Activated CD8-positive, alpha-beta memory T cell treated with anti-CD3 and anti-CD28 coated beads for 36 hours (primary cell): Measurements from ENCODE around the gene ANGPTL5. TPM values are rescaled to one million over a fixed set of nuclear protein-coding genes. Genes with fewer than 3 reads are reported as not detected.
"Not testable (repeated sequence)": the region's sequence is repeated elsewhere in the genome, so short reads cannot be mapped to it uniquely, and the experiment has no call there.

Experiments used
- CTCF ChIA-PET: fragments of 350-600 bp; sonication (Branson Sonifier 250); formaldehyde crosslinking; loops from one replicate; lab custom pipeline; 2021; ENCODE audit warnings: antibody characterized with exemption; lab: Charles Lee
- POLR2A ChIA-PET: fragments of 350-600 bp; sonication (Branson Sonifier 250); formaldehyde crosslinking; loops from one replicate; lab custom pipeline; 2021; ENCODE audit warnings: antibody characterized with exemption; lab: Charles Lee
- total RNA-seq, 2 experiments: library from RNA; stranded (reverse); gene quantifications; one replicate each; pipeline ENCODE4 v1.2.3, GENCODE V29; 2021

The ANGPTL5 gene
- total RNA-seq, 2 experiments from 2014 or later, result not detected

DNA sequence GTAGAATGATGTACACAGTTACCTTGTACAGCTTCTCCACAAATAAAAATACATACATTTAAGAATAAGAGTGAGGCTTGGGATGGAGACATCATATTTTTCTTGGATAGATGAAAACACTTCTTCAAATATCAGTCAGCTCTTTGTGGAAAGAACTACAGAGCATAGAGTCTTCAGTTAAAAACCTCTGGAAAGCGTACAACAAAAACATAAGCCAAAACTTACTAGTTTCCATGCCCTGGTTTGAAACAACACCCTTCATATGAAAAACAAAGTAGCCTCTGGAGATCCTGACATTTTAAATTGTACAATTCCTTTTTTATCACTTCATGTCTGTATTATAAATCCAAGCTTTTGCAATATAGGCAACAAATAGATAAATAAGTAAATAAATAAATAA lies 8.5 kb downstream of the ANGPTL5 start:
- ChIA-PET POLR2A (no interaction called here), CTCF (no interaction called here)

DNA sequence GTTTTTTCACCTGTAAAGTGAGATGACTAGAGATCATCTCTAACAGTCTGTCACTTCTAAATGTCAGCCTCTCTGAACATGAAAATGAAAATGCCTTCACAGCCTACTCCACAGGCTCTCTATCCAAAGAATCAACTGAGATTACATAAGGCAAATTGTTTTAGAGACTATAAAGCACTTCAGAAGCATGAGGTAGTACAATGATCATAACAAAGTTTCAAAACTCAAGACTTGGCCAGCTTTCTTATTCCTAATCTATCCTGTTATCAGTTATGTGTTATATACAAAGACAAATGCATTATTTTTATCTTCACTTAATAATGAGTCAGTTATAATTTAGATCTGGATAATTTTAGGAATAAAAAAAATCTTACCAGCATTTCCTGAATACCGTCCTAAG lies 21.8 kb downstream of the ANGPTL5 start:
- ChIA-PET CTCF (no interaction called here), POLR2A (no interaction called here)

DNA sequence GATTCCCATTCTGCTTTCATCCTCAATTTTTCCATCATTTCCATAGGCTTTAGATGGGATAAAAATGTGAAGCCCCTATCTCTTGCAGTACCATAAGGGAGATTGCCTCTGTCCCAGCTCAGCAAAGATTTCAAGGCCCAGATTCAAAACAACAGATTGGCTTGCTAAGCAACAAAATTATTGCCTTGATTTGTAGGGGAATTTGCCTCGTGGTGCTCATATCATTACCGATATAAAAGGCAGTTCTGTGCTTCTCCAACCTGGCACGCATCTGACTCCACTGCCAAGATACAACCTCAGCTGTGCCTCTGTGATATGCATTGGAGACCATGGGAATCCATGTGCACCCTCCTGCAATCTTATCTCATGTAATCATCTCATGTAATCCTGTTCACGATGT lies 26.6 kb downstream of the ANGPTL5 start:
- ChIA-PET POLR2A (no interaction called here), CTCF (no interaction called here)

DNA sequence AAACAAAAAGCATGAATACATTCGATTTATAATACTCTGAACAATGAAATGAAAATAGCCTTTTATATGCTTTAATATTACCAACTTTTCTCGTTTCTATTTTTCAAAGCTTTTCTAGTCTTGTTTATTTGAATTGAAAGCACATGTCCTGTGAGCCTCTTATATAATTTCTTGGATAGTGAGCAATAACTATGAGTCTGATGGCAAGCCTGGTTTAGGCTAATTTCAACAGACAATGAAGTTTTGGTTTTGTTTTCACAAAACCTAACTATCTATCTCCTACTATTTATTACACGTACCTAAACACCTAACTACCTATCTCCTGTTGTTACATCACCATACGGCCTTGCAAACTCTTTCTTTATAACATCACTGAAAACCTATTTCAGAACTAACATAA lies 30.7 kb downstream of the ANGPTL5 start:
- ChIA-PET CTCF (no interaction called here), POLR2A (no interaction called here)

DNA sequence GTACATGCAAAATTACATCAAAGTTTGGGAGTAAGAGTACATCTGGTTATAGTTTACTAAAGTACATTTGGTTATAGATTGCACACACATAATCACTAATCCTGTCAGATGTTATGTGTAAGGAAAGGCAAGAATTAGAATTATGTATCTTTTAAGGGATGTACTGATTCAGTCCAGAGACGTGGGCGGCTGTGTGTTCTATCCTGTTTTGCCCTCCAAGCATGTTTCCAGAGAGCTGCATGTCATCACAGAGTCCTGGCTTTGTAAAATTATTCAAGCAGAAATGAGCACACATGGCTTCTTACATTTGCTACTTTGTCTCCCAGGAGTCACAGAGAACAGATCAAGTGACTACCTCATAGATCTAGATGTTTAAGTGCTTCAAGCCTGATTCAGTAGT lies 34.7 kb downstream of the ANGPTL5 start:
- ChIA-PET POLR2A (no interaction called here), CTCF (no interaction called here)

DNA sequence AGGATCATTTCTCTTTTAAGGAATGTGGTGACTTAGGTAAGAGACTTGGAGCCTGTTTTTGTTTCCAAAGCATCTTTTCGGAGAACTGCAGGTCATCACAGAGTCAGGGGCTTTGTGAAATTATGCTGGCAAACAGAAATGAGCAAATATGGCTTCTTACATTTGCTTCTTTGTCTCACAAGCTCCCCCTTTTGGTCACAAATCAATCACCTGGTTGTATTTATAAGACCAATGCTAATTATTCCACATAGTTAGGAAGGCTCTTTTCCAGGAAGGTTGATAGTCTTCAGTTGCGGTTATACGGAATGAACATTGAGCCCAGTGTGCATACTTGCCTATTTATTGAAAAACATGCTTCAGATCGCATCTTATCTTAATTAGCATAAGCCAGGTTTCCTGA lies 36.1 kb downstream of the ANGPTL5 start:
- ChIA-PET POLR2A (no interaction called here), CTCF (interaction anchor here (1.4 kb wide), 1 partner anchor 19 kb away, joined by 4 read pairs; no protein-coding TSS in a partner anchor)

DNA sequence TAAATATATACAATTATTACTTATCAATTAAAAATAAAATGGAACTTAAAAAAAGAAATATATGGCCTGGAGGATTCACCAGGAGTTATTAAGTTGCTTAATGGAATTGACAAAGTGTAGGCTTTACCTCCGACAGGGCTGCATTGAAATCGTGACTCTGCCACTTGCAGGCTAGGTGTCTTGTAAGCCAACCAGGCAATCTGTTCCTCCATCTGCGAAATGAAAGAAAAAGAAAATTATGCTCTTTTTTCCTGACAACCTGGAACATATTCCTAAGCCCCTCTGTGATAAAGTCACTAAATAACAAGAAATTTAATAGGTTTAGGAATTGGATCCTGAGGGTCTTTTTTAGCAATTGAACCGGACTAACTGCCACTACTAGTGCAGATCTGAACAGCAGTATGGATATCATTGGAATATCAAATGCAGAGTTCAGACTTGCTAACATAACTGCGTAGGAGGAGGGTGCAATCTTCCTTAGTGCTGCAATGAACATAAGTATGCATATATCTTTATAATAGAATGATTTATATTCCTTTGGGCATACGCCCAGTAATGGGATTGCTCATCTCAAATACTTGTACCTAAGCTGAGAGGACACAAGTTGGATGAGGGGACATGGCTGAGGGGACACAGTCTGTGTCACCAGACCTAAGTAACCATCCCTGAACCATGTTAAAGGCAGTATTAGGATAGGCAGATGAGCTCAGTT lies 44.0 kb downstream of the ANGPTL5 start:
- ChIA-PET POLR2A (no interaction called here), CTCF (no interaction called here)

DNA sequence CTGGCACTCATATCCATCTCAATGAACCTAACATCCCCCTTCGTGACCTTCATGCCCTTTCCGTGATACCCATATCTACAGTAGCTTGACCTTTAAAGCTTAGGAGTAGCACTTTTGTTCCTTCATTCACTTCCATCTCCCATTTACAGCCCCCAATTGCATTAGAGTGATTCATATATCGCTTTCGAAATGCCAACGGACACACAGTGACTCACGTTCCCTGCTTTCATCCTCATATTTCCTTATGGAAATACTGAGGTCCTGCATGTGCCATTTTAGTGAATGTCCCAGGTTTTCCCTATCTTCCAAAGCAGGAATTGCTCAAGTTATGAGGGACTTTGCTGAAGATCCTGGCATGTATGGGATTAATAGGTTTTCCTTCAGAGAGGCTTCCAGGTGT lies 45.8 kb downstream of the ANGPTL5 start:
- CTCF ChIA-PET, result no interaction called here
- POLR2A ChIA-PET, result no interaction called here

DNA sequence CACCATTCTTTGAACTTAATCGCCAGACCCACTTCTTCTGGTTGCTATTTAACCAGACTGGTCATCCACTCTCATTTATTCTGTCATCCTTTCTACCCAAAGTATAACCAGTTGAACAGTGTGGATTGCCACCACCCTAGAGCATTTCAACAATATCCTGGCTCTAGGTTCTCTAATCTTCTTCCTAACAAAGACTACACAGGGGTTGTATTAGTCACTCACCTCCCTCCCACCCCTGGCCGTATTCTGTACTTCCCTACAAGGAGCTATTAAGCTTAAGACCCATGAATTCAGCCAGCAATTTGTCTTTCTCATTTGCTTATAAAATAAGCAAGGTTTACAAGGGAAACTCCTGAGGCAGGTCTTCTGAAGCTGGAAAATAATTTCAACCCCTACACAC lies 48.4 kb downstream of the ANGPTL5 start:
- ChIA-PET POLR2A (no interaction called here), CTCF (no interaction called here)

DNA sequence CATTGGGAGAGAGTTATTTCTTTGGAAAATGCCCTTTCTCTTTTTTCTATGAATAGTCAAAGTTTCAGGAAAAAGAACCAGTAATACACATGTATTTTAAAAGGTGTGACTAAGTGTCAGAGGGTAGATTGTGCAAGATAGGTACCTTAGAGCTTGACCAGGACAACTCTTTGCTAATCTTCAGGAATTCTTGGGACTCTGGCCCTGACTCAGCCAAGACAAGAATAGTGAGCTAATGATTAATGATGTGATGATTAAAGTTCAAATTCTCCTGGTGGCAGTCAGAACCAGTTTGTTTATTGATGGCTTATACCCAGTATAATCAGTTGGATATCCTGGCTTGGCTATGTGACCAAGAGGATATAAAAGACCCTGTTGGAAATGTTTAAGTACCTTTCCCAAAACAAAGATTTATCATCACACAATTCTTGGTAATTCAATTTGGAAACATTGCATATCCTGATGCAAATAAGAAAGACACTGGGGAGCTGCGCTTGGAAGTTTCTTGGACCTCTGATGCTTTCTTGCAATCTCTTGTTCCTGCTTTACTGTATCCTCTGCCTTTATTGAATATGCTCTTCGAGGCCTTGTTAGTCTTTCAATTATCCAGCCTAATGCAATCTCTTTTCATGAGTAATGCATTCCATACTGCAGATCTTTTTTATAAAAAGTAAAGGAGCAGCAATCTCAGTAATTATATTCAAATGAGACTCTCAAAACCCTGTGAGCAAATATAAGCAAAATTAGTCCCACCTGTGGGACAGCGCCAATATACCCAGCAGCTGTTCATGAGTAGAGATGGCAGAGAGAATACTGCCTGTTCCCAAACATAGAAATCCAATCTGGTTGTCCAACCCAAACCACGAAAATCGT lies 49.5 kb downstream of the ANGPTL5 start:
- POLR2A ChIA-PET, result no interaction called here

DNA sequence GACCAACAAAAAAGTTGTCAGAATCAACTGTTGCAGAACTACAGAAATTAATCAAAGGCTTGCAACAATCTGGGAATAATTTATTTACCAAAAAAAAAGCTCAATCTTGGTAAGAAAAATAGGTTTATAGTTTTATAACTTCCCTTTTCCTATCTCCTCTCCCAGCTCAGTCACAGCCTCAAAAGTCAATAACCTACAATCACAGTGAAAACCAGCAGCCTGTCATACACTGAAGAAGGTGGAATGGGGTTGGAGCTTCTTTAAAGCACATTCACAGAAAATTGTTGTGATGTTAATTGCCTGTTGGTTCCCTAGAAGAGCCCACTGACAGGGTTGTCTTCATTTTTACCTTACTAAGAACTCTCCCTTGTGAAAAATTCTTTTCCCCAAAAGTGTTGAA lies 52.2 kb downstream of the ANGPTL5 start:
- CTCF ChIA-PET, result no interaction called here
- POLR2A ChIA-PET, result no interaction called here

More for the DNA sequence above, 49.5 kb downstream of the ANGPTL5 start:
- CTCF ChIA-PET, result no interaction called here

DNA sequence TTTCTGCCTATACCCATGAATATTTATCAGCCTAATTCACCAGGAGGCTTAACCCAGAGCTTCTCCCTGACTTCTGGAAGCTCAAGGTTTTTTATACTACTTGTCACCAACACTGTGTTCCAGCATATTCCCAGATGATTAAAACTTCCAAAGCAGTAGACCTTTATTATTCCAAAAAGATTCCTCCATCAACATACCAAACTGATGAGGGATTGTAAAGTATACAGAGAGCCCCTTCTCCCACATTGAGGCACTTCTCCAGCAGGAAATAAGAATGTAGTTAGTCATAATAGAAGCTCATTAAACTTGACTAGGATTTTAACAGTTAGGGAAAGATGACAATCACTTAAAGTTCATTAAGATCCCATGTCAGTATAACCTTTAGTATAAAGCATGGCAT lies 53.0 kb downstream of the ANGPTL5 start:
- CTCF ChIA-PET, result no interaction called here
- POLR2A ChIA-PET, result no interaction called here

DNA sequence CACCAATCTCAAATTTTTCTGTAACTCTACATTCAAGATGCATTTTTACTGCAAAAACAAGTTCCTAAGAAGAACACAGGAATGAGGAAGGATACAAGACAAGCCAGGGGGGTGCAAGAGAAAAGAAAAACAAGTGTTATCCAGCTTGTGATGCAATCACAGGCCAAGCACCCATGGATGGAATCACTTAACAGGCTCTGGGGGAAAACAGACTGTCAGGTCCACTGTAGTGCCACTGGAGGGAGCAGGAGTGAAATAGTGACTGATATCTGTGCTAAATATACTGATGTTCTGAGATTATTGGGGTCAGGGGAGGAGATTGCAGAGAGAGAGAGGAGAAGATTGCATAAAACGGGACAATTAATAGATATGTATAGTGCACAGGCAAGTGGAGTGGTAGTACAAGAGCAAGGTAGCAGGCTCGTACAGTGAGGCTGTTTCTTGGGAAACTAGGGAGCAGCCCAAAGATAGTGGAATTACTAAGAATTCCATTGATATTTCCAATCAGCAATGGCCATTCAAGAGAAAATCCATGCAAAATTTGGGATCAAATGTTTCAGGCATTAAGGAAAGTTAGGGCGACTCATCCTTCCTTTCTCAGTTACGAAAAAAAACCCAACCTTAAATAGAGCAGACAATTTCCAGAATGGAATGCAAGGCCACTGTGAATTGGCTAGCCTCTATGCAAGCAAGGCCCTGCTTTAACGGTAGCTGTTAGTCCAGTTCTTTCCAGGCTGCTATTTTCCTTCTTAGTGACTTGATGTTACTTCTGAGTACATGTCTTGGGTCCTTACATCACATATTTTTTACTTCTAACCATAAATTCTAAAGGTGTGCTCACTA lies 53.7 kb downstream of the ANGPTL5 start:
- POLR2A ChIA-PET, result no interaction called here
- CTCF ChIA-PET, result no interaction called here

DNA sequence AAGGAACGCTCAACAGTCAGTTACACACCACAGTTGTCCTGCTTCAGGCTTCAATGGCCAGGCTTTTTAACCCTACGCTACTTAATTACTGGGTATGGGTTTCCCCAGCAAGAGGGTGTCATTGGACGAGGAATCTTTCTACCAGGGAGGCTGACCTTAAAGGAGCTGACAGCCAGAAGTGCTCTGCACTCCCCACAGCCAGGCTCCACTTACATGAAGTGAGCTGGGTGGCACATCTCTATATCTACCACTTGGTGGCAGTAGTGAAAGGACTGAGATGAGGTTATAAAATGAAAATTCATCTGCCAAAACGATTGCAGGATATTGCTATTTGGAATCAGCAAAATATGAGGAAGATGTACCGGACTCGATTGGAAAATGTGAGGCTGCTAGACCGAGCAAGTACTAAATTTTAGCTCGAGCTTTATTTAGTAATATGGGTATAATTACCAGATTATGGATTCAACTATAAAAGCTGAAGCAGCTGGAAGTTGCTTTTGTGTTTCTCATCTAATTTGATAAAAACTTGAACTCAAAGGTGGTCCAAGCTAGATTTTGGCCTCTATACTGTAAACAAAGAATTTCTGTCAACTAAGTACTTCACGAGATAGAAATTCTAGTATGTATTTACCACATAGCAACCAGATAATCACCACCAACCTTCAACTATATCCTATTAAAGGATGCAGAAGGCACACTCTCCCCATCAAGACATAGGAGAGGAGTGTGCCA lies 55.5 kb downstream of the ANGPTL5 start:
- ChIA-PET CTCF (interaction anchor here (0.7 to 2.2 kb wide), 5 partner anchors 19 to 146 kb away, joined by 3 to 13 read pairs (median 4); no protein-coding TSS in a partner anchor), POLR2A (no interaction called here)

DNA sequence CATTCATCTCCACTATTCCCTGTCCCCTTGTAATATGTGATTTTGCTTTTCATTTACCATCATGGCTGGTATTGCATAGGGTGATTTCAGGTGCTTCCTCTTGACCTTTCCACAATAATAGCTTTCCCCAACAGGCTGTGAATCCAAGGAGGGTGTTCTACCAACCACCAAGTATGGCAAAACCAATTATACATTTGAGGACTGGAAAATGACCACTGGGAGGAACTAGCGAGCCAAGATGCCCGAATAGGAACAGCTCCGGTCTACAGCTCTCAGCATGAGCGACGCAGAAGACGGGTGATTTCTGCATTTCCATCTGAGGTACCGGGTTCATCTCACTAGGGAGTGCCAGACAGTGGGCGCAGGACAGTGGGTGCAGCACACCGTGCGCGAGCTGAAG lies 64.1 kb downstream of the ANGPTL5 start:
- CTCF ChIA-PET, POLR2A ChIA-PET: not testable (repeated sequence)

DNA sequence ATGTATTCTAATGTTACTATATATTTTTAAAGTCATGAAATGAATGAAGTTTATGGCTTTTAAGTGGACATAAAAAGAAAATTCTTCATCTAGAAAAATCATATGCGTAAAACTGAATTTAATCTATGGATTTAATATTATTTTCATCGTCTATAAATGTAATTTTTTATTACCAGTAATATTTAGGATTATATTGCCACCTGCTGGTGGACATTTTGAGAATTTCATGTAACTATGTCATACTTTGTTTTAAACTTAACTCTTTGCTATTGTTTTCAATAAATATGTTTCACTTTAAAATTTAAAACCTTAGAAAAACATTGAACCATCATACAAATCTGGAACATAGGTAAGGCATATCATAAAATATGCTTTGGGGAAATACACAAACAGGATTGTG lies 68.1 kb downstream of the ANGPTL5 start:
- POLR2A ChIA-PET, result no interaction called here
- CTCF ChIA-PET, result no interaction called here

DNA sequence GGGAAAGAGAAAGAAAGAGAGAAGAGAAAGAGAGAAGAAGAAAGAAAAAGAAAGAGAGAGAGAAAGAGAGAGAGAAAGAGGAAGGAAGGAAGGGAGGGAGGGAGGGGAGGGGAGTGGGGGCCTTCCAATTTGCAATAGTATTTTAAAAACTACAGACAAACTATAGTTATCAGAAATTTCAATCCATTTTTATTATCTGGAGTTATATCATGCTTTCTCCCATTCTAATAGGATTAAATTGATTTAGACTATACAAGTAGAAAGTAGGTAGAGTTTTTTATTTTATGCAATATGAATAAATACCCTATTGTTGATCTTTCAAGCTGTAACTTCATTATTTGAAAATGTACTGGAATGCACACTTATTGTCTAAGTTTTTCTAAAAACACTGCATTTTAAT lies 71.7 kb downstream of the ANGPTL5 start:
- POLR2A ChIA-PET, result no interaction called here
- CTCF ChIA-PET, result no interaction called here

DNA sequence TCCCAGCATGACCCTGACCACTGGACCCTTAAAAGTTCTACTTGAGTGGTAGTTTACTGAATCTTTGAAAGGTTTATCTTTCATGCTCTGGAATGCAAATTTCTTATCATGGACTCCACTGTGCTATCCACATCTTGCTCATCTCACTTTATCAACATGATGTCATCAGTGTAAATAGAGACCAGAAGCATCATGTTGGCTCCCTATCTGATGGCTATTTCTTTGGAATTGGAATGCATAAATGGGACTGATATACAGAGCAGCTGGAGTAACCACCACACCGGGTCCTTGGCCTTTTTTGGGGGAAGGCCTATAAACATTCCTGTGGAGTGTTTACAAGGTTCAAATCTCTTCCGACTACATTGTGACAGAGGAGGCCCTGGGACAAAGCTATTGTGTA lies 75.6 kb downstream of the ANGPTL5 start:
- POLR2A ChIA-PET, result no interaction called here
- CTCF ChIA-PET, result no interaction called here
